Measurements from ENCODE around the gene GPR146.

GPR146 gene

DNA sequence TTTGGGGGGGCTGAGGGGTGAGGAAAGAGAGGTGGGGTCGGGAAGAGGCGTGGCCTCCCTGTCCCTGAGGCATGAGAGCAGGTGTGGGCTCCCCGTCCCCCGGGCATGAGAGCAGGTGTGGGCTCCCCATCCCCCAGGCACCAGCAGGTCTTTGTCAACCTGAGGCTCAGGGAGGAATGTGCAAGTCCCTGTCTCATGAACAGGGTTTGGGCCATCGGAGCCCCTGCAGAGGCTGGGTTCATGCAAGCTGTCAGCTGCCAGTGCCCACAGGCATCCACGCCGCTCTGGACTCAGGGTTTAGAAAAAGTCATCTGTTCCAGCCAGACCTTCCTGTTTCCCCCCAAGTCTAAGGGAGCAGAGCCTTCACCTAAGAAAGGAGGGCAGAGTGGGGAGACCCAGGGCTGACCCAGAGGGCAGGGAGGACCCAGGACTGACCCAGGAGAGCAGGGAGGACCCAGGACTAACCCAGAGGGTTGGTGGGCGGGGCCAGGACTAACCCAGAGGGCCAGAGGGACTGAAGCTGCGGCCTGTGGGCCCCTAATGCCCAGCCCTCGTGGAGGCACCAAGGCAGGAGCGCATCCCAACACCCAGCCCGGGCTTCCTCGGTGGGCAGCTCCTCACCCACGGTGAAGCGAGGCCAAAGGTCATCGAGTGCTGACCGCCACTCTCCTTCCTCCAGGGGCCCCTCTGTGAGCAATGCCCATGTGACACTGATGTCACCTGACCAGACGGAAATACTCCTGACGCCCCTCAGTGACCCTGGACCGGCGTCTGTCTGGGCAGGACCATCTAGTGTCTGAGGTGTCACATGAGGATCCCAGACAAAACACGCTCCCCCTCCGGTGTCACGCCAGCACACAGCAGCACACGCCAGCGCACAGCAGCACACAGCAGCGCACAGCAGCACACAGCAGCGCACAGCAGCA lies 28.9 kb upstream of the GPR146 start:
- Mint-ChIP-seq H3K27me3 (no peaks in the 10 kb centered on the region), H3K4me3 (no peak overlapping the region), H3K36me3 (ENCODE audit: insufficient read depth) (peaks cover 10% of the 10 kb centered on the region), H3K27ac (ENCODE audit: low read depth) (no peak overlapping the region), H3K9me3 (peaks cover 7% of the 10 kb centered on the region), H3K4me1 (peaks cover 22% of the 10 kb centered on the region)
- ATAC-seq (replicated peaks; ENCODE audit: extremely low read depth, poor library complexity, severe bottlenecking) (no peak), DNase-seq (ENCODE audit: low spot score in 2 of 2) (no peak)

DNA sequence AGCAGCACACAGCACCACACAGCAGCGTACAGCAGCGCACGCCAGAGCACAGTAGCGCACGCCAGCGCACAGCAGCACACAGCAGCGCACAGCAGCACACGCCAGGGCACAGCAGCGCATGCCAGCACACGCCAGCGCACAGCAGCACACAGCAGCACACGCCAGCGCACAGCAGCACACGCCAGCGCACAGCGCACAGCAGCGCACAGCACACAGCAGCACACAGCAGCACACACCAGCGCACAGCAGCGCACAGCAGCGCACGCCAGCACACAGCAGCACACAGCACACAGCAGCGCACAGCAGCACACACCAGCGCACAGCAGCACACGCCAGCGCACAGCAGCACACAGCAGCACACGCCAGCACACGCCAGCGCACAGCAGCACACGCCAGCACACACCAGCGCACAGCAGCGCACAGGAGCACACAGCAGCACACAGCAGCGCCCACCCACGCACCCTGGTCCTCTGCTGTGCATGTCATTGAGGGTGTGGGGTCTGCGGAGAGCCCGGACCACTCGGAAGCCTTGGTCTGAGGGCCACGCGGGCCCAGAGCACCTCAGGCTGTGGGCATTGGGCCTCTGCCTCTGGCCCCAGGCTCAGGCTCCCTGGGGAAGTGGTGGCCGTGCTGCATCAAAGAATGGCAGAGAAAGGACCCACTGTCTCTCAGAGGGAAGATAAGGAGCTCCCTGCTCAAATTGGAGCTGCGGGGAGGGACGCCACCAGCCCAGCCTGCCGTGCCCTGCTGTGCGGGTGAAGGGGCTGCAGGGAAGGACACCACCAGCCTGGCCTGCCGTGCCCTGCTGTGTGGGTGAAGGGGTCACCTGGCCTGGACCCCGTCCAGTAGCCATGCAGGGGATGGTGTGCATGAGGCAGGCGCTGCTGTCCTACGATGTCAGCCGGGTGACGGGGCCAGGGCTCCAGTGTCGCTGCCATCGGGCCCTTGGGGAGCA lies 27.5 kb upstream of the GPR146 start:
- Mint-ChIP-seq H3K27ac (ENCODE audit: low read depth) (no peak overlapping the region), H3K27me3 (no peaks in the 10 kb centered on the region), H3K4me1 (peaks cover 8% of the 10 kb centered on the region), H3K36me3 (ENCODE audit: insufficient read depth) (peaks cover 4% of the 10 kb centered on the region), H3K9me3 (no peaks in the 10 kb centered on the region), H3K4me3 (no peak overlapping the region)
- ATAC-seq (replicated peaks; ENCODE audit: extremely low read depth, poor library complexity, severe bottlenecking), result no peak
- DNase-seq (ENCODE audit: low spot score in 2 of 2), result no peak

GRCh38 chr7:1017586-1018333 lies 26.6 kb upstream of the GPR146 start:
- no peaks in the 10 kb centered on the region for H3K9me3 Mint-ChIP-seq
- H3K4me1 Mint-ChIP-seq, result peaks cover 7% of the 10 kb centered on the region
- no peak for DNase-seq (ENCODE audit: low spot score in 2 of 2)
- no peak for ATAC-seq (replicated peaks; ENCODE audit: extremely low read depth, poor library complexity, severe bottlenecking)
- peak overlapping the region; percentile 67 for H3K27ac Mint-ChIP-seq (ENCODE audit: low read depth)
- H3K4me3 Mint-ChIP-seq, result no peak overlapping the region
- no peaks in the 10 kb centered on the region for H3K27me3 Mint-ChIP-seq
- peaks cover 5% of the 10 kb centered on the region for H3K36me3 Mint-ChIP-seq (ENCODE audit: insufficient read depth)

- Mint-ChIP-seq H3K4me1 (peaks cover 8% of the 10 kb centered on the region), H3K36me3 (ENCODE audit: insufficient read depth) (peaks cover 5% of the 10 kb centered on the region), H3K27me3 (no peaks in the 10 kb centered on the region), H3K4me3 (no peak overlapping the region), H3K27ac (ENCODE audit: low read depth) (peak overlapping the region; percentile 67), H3K9me3 (no peaks in the 10 kb centered on the region)
- ATAC-seq (replicated peaks; ENCODE audit: extremely low read depth, poor library complexity, severe bottlenecking), result no peak
- no peak for DNase-seq (ENCODE audit: low spot score in 2 of 2)
Measured at GRCh38 chr7:1018334-1018695, 26.0 kb upstream of the GPR146 start.

GRCh38 chr7:1019255-1019785 lies 25.0 kb upstream of the GPR146 start:
- Mint-ChIP-seq H3K27me3 (no peaks in the 10 kb centered on the region), H3K4me1 (peaks cover 18% of the 10 kb centered on the region), H3K4me3 (no peak overlapping the region), H3K9me3 (no peaks in the 10 kb centered on the region), H3K27ac (ENCODE audit: low read depth) (no peak overlapping the region), H3K36me3 (ENCODE audit: insufficient read depth) (peaks cover 5% of the 10 kb centered on the region)
- ATAC-seq (replicated peaks; ENCODE audit: extremely low read depth, poor library complexity, severe bottlenecking) (no peak), DNase-seq (ENCODE audit: low spot score in 2 of 2) (no peak)

DNA sequence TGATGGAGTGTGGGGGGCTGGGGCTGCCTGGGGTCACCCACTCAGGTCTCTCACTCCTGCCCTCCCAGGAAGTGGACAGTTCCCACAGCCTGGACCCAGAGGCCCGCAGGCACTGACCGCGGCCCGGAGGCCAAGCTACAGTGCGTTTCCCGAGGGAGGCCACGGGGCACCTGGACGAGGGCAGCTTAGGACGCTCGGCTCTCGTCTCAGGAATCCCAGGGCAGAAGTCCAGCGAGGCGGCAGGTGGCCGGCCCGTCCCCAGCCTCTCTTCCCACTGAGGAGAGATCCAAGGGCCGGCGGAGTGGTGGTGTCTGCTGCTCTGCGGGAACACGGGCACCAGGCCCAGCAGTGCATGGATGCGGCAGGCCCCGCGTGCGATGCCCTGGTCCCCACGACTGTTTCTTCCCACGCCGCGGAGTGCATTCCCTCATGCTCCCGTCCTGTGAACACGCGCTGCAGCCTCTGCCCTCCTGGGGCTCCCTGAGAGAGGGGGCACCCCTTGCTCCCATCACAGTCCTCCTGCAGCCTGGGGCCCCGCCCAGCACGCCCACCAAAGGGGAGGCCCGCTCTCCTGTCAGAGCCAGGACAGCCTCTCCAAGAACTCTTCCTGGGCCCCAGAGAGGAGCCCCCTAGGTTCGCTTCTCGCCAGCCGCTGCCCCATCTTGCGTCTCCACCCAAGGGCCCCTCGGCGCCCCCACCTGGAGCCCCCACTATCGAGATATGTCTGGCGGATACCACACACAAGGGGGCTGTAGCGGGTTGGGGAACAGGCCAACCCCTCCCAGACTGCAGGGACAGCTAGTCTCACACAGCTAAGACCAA lies 24.3 kb upstream of the GPR146 start:
- DNase-seq (ENCODE audit: low spot score in 2 of 2) (no peak), ATAC-seq (replicated peaks; ENCODE audit: extremely low read depth, poor library complexity, severe bottlenecking) (no peak)
- Mint-ChIP-seq H3K9me3 (no peaks in the 10 kb centered on the region), H3K36me3 (ENCODE audit: insufficient read depth) (peaks cover 8% of the 10 kb centered on the region), H3K27ac (ENCODE audit: low read depth) (no peak overlapping the region), H3K27me3 (no peaks in the 10 kb centered on the region), H3K4me3 (no peak overlapping the region), H3K4me1 (peaks cover 19% of the 10 kb centered on the region)

- Mint-ChIP-seq H3K4me3 (no peak overlapping the region), H3K36me3 (ENCODE audit: insufficient read depth) (peaks cover 8% of the 10 kb centered on the region), H3K27me3 (no peaks in the 10 kb centered on the region), H3K4me1 (peaks cover 19% of the 10 kb centered on the region), H3K9me3 (no peaks in the 10 kb centered on the region), H3K27ac (ENCODE audit: low read depth) (no peak overlapping the region)
- no peak for DNase-seq (ENCODE audit: low spot score in 2 of 2)
- ATAC-seq (replicated peaks; ENCODE audit: extremely low read depth, poor library complexity, severe bottlenecking), result no peak
Measured at GRCh38 chr7:1020849-1021251, 23.5 kb upstream of the GPR146 start.

DNA sequence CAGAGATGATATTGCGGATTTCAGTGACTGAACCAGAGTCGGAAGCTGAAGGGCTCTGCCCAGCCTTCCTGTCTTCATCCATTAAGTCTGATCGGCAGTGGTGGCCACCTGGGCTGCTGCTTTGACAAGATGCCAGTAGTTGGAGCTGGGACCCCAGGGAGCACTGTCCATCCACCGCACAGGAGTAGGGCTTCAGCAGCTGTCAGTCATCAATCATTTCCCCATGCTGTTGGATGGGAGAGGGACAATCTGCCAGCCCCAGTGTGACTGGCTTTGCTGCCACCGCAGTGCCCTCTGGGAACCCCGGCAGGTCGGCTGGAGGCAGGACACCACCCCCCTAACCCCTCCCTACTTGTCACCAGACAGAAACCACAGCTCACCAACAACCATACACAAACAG lies 23.0 kb upstream of the GPR146 start:
- H3K27ac Mint-ChIP-seq (ENCODE audit: low read depth), result no peak overlapping the region
- peaks cover 24% of the 10 kb centered on the region for H3K4me1 Mint-ChIP-seq
- DNase-seq (ENCODE audit: low spot score in 2 of 2) (no peak), ATAC-seq (replicated peaks; ENCODE audit: extremely low read depth, poor library complexity, severe bottlenecking) (no peak)
- H3K27me3 Mint-ChIP-seq, result no peaks in the 10 kb centered on the region
- H3K4me3 Mint-ChIP-seq, result no peak overlapping the region
- H3K9me3 Mint-ChIP-seq, result no peaks in the 10 kb centered on the region
- H3K36me3 Mint-ChIP-seq (ENCODE audit: insufficient read depth), result peaks cover 12% of the 10 kb centered on the region

- no peak overlapping the region for H3K4me3 Mint-ChIP-seq
- no peaks in the 10 kb centered on the region for H3K9me3 Mint-ChIP-seq
- no peak overlapping the region for H3K27ac Mint-ChIP-seq (ENCODE audit: low read depth)
- no peak for ATAC-seq (replicated peaks; ENCODE audit: extremely low read depth, poor library complexity, severe bottlenecking)
- peaks cover 25% of the 10 kb centered on the region for H3K4me1 Mint-ChIP-seq
- H3K27me3 Mint-ChIP-seq, result no peaks in the 10 kb centered on the region
- DNase-seq (ENCODE audit: low spot score in 2 of 2), result no peak
- H3K36me3 Mint-ChIP-seq (ENCODE audit: insufficient read depth), result peaks cover 14% of the 10 kb centered on the region
Measured at GRCh38 chr7:1021931-1022330, 22.4 kb upstream of the GPR146 start.

GRCh38 chr7:1022356-1022755 lies 22.0 kb upstream of the GPR146 start:
- no peaks in the 10 kb centered on the region for H3K27me3 Mint-ChIP-seq
- H3K4me3 Mint-ChIP-seq, result no peak overlapping the region
- H3K9me3 Mint-ChIP-seq, result no peaks in the 10 kb centered on the region
- peaks cover 28% of the 10 kb centered on the region for H3K4me1 Mint-ChIP-seq
- no peak for DNase-seq (ENCODE audit: low spot score in 2 of 2)
- peaks cover 14% of the 10 kb centered on the region for H3K36me3 Mint-ChIP-seq (ENCODE audit: insufficient read depth)
- H3K27ac Mint-ChIP-seq (ENCODE audit: low read depth), result no peak overlapping the region
- ATAC-seq (replicated peaks; ENCODE audit: extremely low read depth, poor library complexity, severe bottlenecking), result no peak

DNA sequence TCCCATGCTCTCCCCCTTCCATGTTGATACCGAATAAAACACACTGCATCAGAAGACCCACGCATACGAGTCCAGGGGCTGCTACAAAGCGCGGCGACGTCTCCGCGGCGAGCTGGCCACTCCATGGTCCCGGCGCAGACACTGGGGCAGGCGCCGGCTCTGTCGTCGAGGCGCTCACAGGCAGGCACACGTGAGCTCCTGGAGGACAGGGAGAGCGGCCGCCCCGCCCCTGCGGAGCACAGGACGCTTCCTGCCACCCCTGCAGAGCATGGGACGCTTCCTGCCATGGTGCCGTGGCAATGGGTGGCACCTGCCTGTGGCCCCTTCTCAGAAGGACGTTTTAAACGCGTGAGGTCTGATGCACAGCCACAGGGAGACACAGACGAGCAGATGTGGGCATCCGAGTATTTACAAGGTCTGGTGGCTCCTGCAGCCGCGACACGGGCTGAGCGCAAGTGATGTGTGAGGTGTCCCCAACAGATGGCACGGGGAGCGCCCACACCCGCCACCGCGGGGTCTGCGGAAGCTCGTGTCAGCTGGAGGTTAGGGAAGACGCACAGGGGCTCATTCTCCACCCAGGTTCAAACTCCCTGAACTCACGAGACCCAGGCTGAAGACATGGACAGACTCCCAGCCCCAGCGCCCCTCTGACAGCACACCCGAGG lies 21.4 kb upstream of the GPR146 start:
- peaks cover 12% of the 10 kb centered on the region for H3K36me3 Mint-ChIP-seq (ENCODE audit: insufficient read depth)
- no peak overlapping the region for H3K4me3 Mint-ChIP-seq
- H3K27ac Mint-ChIP-seq (ENCODE audit: low read depth), result no peak overlapping the region
- H3K4me1 Mint-ChIP-seq, result peaks cover 29% of the 10 kb centered on the region
- DNase-seq (ENCODE audit: low spot score in 2 of 2), result no peak
- no peaks in the 10 kb centered on the region for H3K27me3 Mint-ChIP-seq
- no peaks in the 10 kb centered on the region for H3K9me3 Mint-ChIP-seq
- ATAC-seq (replicated peaks; ENCODE audit: extremely low read depth, poor library complexity, severe bottlenecking), result no peak

Data from central memory CD8-positive, alpha-beta T cell (primary cell).